NCI-H345 treated with DMSO at 0.1 percent for 48 hours (cell line): Measurements from ENCODE around the gene PALD1.

Experiments
- DNase-seq: peaks from one replicate; lab custom pipeline; 2025; ENCODE audit not compliant: unreplicated experiment; lab: John Stamatoyannopoulos, UW

Gene PALD1

DNA sequence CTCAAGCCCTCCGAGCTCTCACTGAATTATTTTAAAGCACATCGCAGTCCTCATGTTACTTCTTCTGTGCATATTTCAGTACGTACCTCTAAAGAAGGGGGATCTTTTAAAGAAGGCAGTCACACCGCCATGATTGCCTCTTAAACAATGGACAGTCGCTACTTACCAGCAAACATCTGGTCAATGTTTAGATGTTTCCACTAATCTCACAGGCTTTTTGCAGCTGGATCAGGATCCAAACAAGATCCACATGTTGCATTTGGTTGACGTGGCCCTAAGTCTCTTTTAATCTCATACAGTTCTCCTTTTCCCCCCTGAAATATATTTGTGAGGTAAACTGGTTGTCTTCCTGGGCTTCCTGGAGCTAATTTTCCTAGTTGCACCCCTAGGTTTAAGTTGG, 74.0 kb downstream of the PALD1 start:
- DNase-seq = no peak

GRCh38 chr10:70555371-70555770, 76.8 kb downstream of the PALD1 start:
- DNase-seq = no peak

GRCh38 chr10:70557086-70557845, 78.7 kb downstream of the PALD1 start:
- DNase-seq = no peak

GRCh38 chr10:70557876-70558275, 79.3 kb downstream of the PALD1 start:
- DNase-seq = no peak

DNA sequence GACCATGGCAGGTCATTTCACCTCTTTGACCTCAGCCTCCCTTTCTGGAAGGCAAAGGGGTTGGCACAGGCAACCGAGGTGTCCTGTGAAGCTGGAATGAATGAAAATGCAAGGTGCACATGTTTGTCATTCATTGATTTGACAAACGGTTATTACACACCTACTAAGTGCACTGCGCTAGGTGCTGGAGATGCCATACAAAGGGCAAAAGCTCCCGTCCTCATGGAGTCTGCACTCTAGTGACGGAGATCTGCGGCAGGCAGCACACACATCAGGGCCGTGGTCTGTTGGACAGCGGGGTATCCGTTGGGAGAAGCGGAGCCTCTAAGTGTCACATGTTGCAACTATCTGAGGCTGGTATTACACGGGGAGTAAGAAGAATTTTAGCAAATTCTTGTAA, 79.7 kb downstream of the PALD1 start:
- no peak for DNase-seq

GRCh38 chr10:70558871-70559810, 80.6 kb downstream of the PALD1 start:
- no peak for DNase-seq

DNA sequence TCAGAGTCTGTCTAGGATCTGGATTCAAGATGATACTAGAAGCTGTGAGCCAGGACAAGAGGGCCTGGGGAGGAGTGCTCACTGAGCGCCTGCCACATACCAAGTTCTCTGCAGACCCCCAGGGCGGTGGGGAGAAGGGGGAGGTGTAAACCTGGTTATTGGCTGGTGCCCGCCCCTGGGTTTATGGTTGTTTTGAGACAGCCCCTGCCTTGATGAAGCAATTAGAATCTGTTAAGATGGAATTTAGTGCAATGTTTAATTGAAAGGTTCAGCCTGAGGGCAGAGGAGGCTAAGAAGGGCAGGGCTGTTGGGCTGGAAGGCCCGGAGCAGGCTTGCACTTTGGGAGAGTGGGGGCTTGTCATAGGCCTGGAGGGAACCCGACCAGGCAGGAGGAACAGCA, 81.3 kb downstream of the PALD1 start:
- DNase-seq = no peak

- DNase-seq = no peak
Measured at GRCh38 chr10:70560511-70560941, 82.0 kb downstream of the PALD1 start.

- no peak for DNase-seq
Measured at GRCh38 chr10:70561070-70561469, 82.5 kb downstream of the PALD1 start.

- DNase-seq = no peak
Measured at GRCh38 chr10:70561558-70561957, 83.0 kb downstream of the PALD1 start.

- no peak for DNase-seq
Measured at GRCh38 chr10:70562036-70562755, 83.6 kb downstream of the PALD1 start.

DNA sequence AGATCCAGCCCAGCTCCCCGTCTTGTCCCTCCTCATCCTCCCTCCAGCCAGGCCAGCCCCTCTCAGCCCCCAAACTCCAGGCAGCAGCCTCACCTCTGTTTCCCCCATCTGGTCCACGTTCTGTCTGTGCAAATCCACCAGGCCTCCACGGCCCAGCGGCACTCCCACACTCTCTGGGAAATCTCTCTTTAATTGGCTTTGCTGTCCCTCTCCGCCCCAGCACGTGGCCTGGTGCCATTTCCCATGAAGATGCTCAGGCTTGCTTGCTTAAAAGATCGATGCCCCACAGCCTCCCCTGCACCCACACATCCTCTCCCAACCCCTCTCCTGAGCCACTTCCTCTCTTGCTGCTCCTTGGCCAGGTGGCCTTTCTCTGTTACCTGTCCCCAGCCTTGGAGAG, 84.7 kb downstream of the PALD1 start:
- DNase-seq = no peak

DNA sequence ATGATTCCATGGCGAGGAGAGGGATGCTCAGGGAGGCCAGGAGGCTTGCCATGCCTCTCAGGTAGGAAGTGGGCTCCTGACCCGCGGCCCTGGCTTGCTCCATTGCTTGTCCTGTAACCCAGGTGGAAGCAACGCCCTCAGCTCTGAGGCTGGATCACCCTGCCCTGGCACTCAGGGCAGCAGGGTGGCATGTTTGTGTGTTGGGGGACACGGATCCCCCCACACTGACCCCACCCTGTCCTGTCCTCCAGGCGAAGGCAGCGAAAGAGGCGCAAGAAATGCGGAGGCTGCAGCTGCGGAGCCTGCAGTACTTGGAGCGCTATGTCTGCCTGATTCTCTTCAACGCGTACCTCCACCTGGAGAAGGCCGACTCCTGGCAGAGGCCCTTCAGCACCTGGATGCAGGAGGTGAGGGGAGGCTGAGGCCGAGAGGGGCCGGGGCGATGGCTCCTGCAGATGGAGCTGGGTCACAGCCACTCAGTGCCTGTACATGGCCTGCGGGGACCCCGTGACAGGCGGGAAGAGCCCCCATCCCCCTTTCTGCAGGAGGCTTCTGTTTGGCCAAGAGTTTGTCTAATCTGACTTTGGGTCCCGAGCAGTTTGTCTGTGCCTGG, 85.7 kb downstream of the PALD1 start:
- no peak for DNase-seq

GRCh38 chr10:70564901-70565351, 86.4 kb downstream of the PALD1 start:
- DNase-seq = no peak

GRCh38 chr10:70565556-70566514, 87.3 kb downstream of the PALD1 start:
- no peak for DNase-seq

- no peak for DNase-seq
Measured at GRCh38 chr10:70566515-70567290, 88.1 kb downstream of the PALD1 start.

- peak; percentile 68 for DNase-seq
Measured at GRCh38 chr10:70567603-70568002, 89.0 kb downstream of the PALD1 start.

DNA sequence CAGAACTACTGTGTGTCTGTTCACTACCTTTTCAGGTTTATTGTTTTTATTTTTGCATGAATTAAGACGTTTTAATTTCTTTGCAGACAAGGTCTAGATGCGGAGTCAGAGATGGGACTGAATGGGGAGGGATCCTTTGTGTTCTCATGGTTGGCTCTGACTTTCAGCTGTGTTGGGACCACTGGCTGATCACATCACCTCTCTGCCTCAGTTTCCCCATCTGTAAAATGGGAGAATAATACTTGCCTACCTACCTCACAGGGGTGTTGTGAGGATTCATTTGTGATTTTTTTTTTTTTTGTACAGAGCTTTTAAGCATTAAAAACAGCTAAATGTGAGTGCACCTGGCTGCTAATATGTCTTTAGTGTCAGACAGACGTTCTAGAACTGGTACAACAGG, 89.5 kb downstream of the PALD1 start:
- no peak for DNase-seq
